IPS DF 6.9 (cell line): ENCODE results near the gene LRP8.

Experiments
- DNase-seq: peaks from one replicate; pipeline ENCODE4 v3.0.0-alpha.2; 2013; ENCODE audit warnings: low read depth, low spot score
- H3K27ac ChIP-seq: one replicate; pipeline ENCODE4 v1.5.1; 2013; ENCODE audit warnings: low read length, control low read depth
- H3K27me3 ChIP-seq: 2 replicates; pipeline ENCODE4 v1.6.1; 2013; ENCODE audit warnings: mild to moderate bottlenecking, low read length; ENCODE audit not compliant: control insufficient read depth, insufficient read depth
- H3K36me3 ChIP-seq: 2 replicates; pipeline ENCODE4 v1.6.1; 2013; ENCODE audit warnings: low read length; ENCODE audit not compliant: control insufficient read depth, insufficient read depth
- H3K4me1 ChIP-seq: 2 replicates; pipeline ENCODE4 v1.6.1; 2013; ENCODE audit warnings: low read length; ENCODE audit not compliant: control insufficient read depth, insufficient read depth
- H3K4me3 ChIP-seq: 2 replicates; pipeline ENCODE4 v1.5.1; 2013; ENCODE audit warnings: mild to moderate bottlenecking, low read length
- H3K9me3 ChIP-seq: 2 replicates; pipeline ENCODE4 v1.6.1; 2013; ENCODE audit warnings: low read length, inconsistent platforms; ENCODE audit not compliant: control insufficient read depth, insufficient read depth
- WGBS: extraction: QIAGEN DNeasy Blood & Tissue Kit; methylation state at CpG from one replicate; pipeline ENCODE4 v1.1.7; 2013; ENCODE audit warnings: mixed read lengths, missing lambda C conversion rate; ENCODE audit not compliant: insufficient read length, insufficient coverage; 5-methylcytosine and 5-hydroxymethylcytosine counted together

Gene LRP8

GRCh38 chr1:53338423-53338822, 10.6 kb upstream of the LRP8 start:
- no CpG with 5 or more reads among the region's 1 CpG for WGBS
- DNase-seq: no peak

GRCh38 chr1:53337499-53337898, 9.6 kb upstream of the LRP8 start:
- no peak for DNase-seq
- Histone ChIP-seq H3K36me3 (no peaks in the 10 kb centered on the region), H3K27me3 (no peaks in the 10 kb centered on the region), H3K4me1 (no peaks in the 10 kb centered on the region), H3K9me3 (no peaks in the 10 kb centered on the region), H3K27ac (no peak overlapping the region), H3K4me3 (no peak overlapping the region)
- WGBS: no CpG with 5 or more reads among the region's 5 CpGs

More at GRCh38 chr1:53338423-53338822, 10.6 kb upstream of the LRP8 start:
- no peaks in the 10 kb centered on the region for H3K9me3 ChIP-seq
- H3K4me3 ChIP-seq: no peak overlapping the region
- H3K27me3 ChIP-seq: no peaks in the 10 kb centered on the region
- no peaks in the 10 kb centered on the region for H3K36me3 ChIP-seq
- no peak overlapping the region for H3K27ac ChIP-seq
- no peaks in the 10 kb centered on the region for H3K4me1 ChIP-seq

- no peaks in the 10 kb centered on the region for H3K9me3 ChIP-seq
- 100% methylated on average over 3 of the region's 12 CpGs for WGBS
- no peaks in the 10 kb centered on the region for H3K27me3 ChIP-seq
- no peak for DNase-seq
- H3K4me3 ChIP-seq: no peak overlapping the region
- no peaks in the 10 kb centered on the region for H3K36me3 ChIP-seq
- no peaks in the 10 kb centered on the region for H3K4me1 ChIP-seq
- H3K27ac ChIP-seq: no peak overlapping the region
Observed at GRCh38 chr1:53336146-53336545, 8.3 kb upstream of the LRP8 start.

- Histone ChIP-seq H3K27ac (no peak overlapping the region), H3K9me3 (no peaks in the 10 kb centered on the region), H3K4me3 (no peak overlapping the region), H3K4me1 (no peaks in the 10 kb centered on the region), H3K36me3 (no peaks in the 10 kb centered on the region), H3K27me3 (no peaks in the 10 kb centered on the region)
- no CpG with 5 or more reads among the region's 1 CpG for WGBS
- no peak for DNase-seq
Observed at GRCh38 chr1:53335661-53336060, 7.8 kb upstream of the LRP8 start.

- H3K4me1 ChIP-seq: no peaks in the 10 kb centered on the region
- H3K27ac ChIP-seq: no peak overlapping the region
- no peaks in the 10 kb centered on the region for H3K36me3 ChIP-seq
- no CpG with 5 or more reads among the region's 9 CpGs for WGBS
- H3K27me3 ChIP-seq: no peaks in the 10 kb centered on the region
- H3K9me3 ChIP-seq: no peaks in the 10 kb centered on the region
- no peak for DNase-seq
- H3K4me3 ChIP-seq: no peak overlapping the region
Observed at GRCh38 chr1:53334781-53335180, 6.9 kb upstream of the LRP8 start.

GRCh38 chr1:53334312-53334711, 6.4 kb upstream of the LRP8 start:
- no peaks in the 10 kb centered on the region for H3K4me1 ChIP-seq
- WGBS: no CpG with 5 or more reads among the region's 2 CpGs
- no peaks in the 10 kb centered on the region for H3K27me3 ChIP-seq
- no peak overlapping the region for H3K27ac ChIP-seq
- no peak overlapping the region for H3K4me3 ChIP-seq
- no peak for DNase-seq
- H3K9me3 ChIP-seq: no peaks in the 10 kb centered on the region
- no peaks in the 10 kb centered on the region for H3K36me3 ChIP-seq

- H3K4me1 ChIP-seq: no peaks in the 10 kb centered on the region
- H3K36me3 ChIP-seq: no peaks in the 10 kb centered on the region
- no peaks in the 10 kb centered on the region for H3K27me3 ChIP-seq
- no peaks in the 10 kb centered on the region for H3K9me3 ChIP-seq
- WGBS: no CpG with 5 or more reads among the region's 3 CpGs
- no peak overlapping the region for H3K4me3 ChIP-seq
- DNase-seq: no peak
- no peak overlapping the region for H3K27ac ChIP-seq
Observed at GRCh38 chr1:53332833-53333232, 5.0 kb upstream of the LRP8 start.

GRCh38 chr1:53332186-53332564, 4.3 kb upstream of the LRP8 start:
- no peaks in the 10 kb centered on the region for H3K36me3 ChIP-seq
- H3K9me3 ChIP-seq: no peaks in the 10 kb centered on the region
- WGBS: no CpG with 5 or more reads among the region's 3 CpGs
- H3K4me3 ChIP-seq: no peak overlapping the region
- H3K27me3 ChIP-seq: no peaks in the 10 kb centered on the region
- H3K4me1 ChIP-seq: no peaks in the 10 kb centered on the region
- no peak for DNase-seq
- H3K27ac ChIP-seq: no peak overlapping the region

- WGBS: no CpG with 5 or more reads among the region's 7 CpGs
- no peak for DNase-seq
- H3K36me3 ChIP-seq: no peaks in the 10 kb centered on the region
- H3K4me3 ChIP-seq: no peak overlapping the region
- H3K27me3 ChIP-seq: no peaks in the 10 kb centered on the region
- no peaks in the 10 kb centered on the region for H3K9me3 ChIP-seq
- no peak overlapping the region for H3K27ac ChIP-seq
- H3K4me1 ChIP-seq: no peaks in the 10 kb centered on the region
Observed at GRCh38 chr1:53331446-53332185, 3.7 kb upstream of the LRP8 start.

GRCh38 chr1:53330819-53331218, 2.9 kb upstream of the LRP8 start:
- no peaks in the 10 kb centered on the region for H3K36me3 ChIP-seq
- no CpG with 5 or more reads among the region's 5 CpGs for WGBS
- H3K4me3 ChIP-seq: no peak overlapping the region
- H3K27ac ChIP-seq: no peak overlapping the region
- H3K4me1 ChIP-seq: no peaks in the 10 kb centered on the region
- H3K27me3 ChIP-seq: no peaks in the 10 kb centered on the region
- H3K9me3 ChIP-seq: no peaks in the 10 kb centered on the region
- DNase-seq: no peak
